GM12878 (cell line): ENCODE results near the gene INSRR. TPM values are rescaled to one million over a fixed set of nuclear protein-coding genes. Genes with fewer than 3 reads are reported as not detected.
A peak's percentile ranks its signal among the peaks of the same experiment; 100 is the strongest.

Source experiments
- ASH2L ChIP-seq: fragments of 300-600, 200-600 bp; sonication (generic); IDR thresholded peaks from 2 replicates; pipeline ENCODE4 v1.6.1; 2017; ENCODE audit warnings: low read depth, mild to moderate bottlenecking, borderline replicate concordance
- ATF7 ChIP-seq: fragments of 450-650 bp; IDR thresholded peaks from 2 replicates; pipeline ENCODE4 v1.6.1; 2016; ENCODE audit warnings: low read depth, mild to moderate bottlenecking
- CBFB ChIP-seq: IDR thresholded peaks from 2 replicates; pipeline ENCODE4 v1.6.1; 2016; ENCODE audit warnings: antibody characterized with exemption, low read depth
- CREB1 ChIP-seq: IDR thresholded peaks from 2 replicates; pipeline ENCODE4 v1.6.1; 2012; ENCODE audit warnings: low read depth, mild to moderate bottlenecking, inconsistent platforms
- ETV6 ChIP-seq, 2 experiments: fragments of 450-650 bp in 1 of 2; IDR thresholded peaks in 1 of 2; conservative IDR thresholded peaks in 1 of 2; 2 replicates each; pipeline ENCODE4 v1.6.1; 2014; ENCODE audit warnings: antibody characterized with exemption in 1 of 2, borderline replicate concordance in 1 of 2, low read depth in 1 of 2, mild to moderate bottlenecking in 1 of 2, moderate library complexity in 1 of 2
- HDAC2 ChIP-seq: fragments of 200-600 bp; sonication (generic); IDR thresholded peaks from 2 replicates; pipeline ENCODE4 v1.6.1; 2017
- JUND ChIP-seq: IDR thresholded peaks from 2 replicates; pipeline ENCODE4 v1.6.1; 2012; ENCODE audit warnings: low read depth, mild to moderate bottlenecking, low read length, improper control_type of control experiment, moderate library complexity
- KAT2A ChIP-seq: conservative IDR thresholded peaks from 2 replicates; pipeline ENCODE4 v1.6.1; 2011; ENCODE audit warnings: low read depth, low read length; ENCODE audit not compliant: control insufficient read depth
- MYB ChIP-seq: fragments of 150-350 bp; IDR thresholded peaks from 2 replicates; pipeline ENCODE4 v1.6.1; 2014; ENCODE audit warnings: mild to moderate bottlenecking, low read depth, low read length, borderline replicate concordance
- NR2C1 ChIP-seq: fragments of 450-650 bp; IDR thresholded peaks from 2 replicates; pipeline ENCODE4 v1.6.1; 2017; ENCODE audit warnings: antibody characterized with exemption, mild to moderate bottlenecking, moderate library complexity
- RCOR1 ChIP-seq: conservative IDR thresholded peaks from 2 replicates; pipeline ENCODE4 v1.6.1; 2012; ENCODE audit warnings: low read depth, low read length, improper control_type of control experiment
- RELA ChIP-seq: fragments of 450-650 bp; IDR thresholded peaks from 2 replicates; pipeline ENCODE4 v1.8.0; 2014; ENCODE audit warnings: borderline replicate concordance; ENCODE audit not compliant: partially characterized antibody
- RFX5 ChIP-seq: IDR thresholded peaks from 2 replicates; pipeline ENCODE4 v1.6.1; 2011; ENCODE audit warnings: low read depth, low read length, improper control_type of control experiment
- SP1 ChIP-seq: IDR thresholded peaks from one replicate; pipeline ENCODE4 v1.6.1; 2011; ENCODE audit warnings: low read depth, low read length
- SUZ12 ChIP-seq: fragments of 200-600 bp; sonication (generic); IDR thresholded peaks from one replicate; pipeline ENCODE4 v1.6.1; 2018; ENCODE audit warnings: antibody characterized with exemption, mild to moderate bottlenecking; ENCODE audit not compliant: unreplicated experiment
- TCF12 ChIP-seq: IDR thresholded peaks from 2 replicates; pipeline ENCODE4 v1.6.1; 2011; ENCODE audit warnings: low read depth, mild to moderate bottlenecking, low read length
- ZNF207 ChIP-seq: fragments of 450-650 bp; IDR thresholded peaks from 2 replicates; pipeline ENCODE4 v1.6.1; 2014; ENCODE audit warnings: antibody characterized with exemption, mild to moderate bottlenecking, borderline replicate concordance
- ZZZ3 ChIP-seq: IDR thresholded peaks from 2 replicates; pipeline ENCODE4 v1.6.1; 2011; ENCODE audit warnings: low read depth; ENCODE audit not compliant: control insufficient read depth, insufficient read length
- polyA plus RNA-seq, 11 experiments: library from polyadenylated mRNA; depleted of rRNA in 4 of 11; unstranded in 6 of 11; stranded (reverse) in 5 of 11; fragments of >200 nt; fragmentation: Nextera tagmentation in 4 of 11; fragmentation: Illumina TruSeq in 1 of 11; extraction: Ambion mirVana in 4 of 11; extraction: Trizol in 1 of 11; gene quantifications; 1 replicate in 1 of 11; 2 replicates in 10 of 11; pipeline versions ENCODE4 v1.2.1 to v1.2.3, GENCODE V29; 2011 to 2016; ENCODE audit warnings: inconsistent platforms in 2 of 11, missing spikeins in 2 of 11, low read depth in 1 of 11
- total RNA-seq, 4 experiments: library from RNA; depleted of rRNA in 3 of 4; stranded (reverse); fragments of >200 nt in 3 of 4; fragmentation: Illumina TruSeq in 1 of 4; extraction: Trizol in 1 of 4; gene quantifications; 2 replicates each; pipeline versions ENCODE4 v1.2.1 to v1.2.3, GENCODE V29; 2013 to 2021
- TF ChIP-seq, protein P1 (sequence below), 3 experiments: IDR thresholded peaks in 2 of 3; conservative IDR thresholded peaks in 1 of 3; 2 replicates each; pipeline ENCODE4 v1.5.1; 2011; ENCODE audit warnings: low read depth in 3 of 3, low read length in 3 of 3, mild to moderate bottlenecking in 3 of 3, control low read depth in 2 of 3, moderate library complexity in 2 of 3, inconsistent platforms in 1 of 3, mixed read lengths in 1 of 3; ENCODE audit not compliant: control insufficient read depth in 2 of 3, insufficient read depth in 1 of 3; ENCODE audit errors: extremely low read depth in 1 of 3
- TF ChIP-seq, protein P2 (sequence below): fragments of 450-650 bp; IDR thresholded peaks from 2 replicates; pipeline ENCODE4 v1.6.1; 2017; ENCODE audit warnings: mild to moderate bottlenecking, moderate library complexity
- TF ChIP-seq, protein P3 (sequence below): fragments of 450-650 bp; IDR thresholded peaks from 2 replicates; pipeline ENCODE4 v1.6.1; 2014; ENCODE audit warnings: mild to moderate bottlenecking
- TF ChIP-seq, protein P4 (sequence below): fragments of 450-650 bp; conservative IDR thresholded peaks from 2 replicates; pipeline ENCODE4 v1.6.1; 2017; ENCODE audit warnings: mild to moderate bottlenecking, moderate library complexity

Gene INSRR
- total and polyA plus RNA-seq, 10 of the 15 experiments (the other 5 are each of a cell fraction or from before 2014, with no cell fraction given) = 0.01 TPM; not detected in 9

DNA sequence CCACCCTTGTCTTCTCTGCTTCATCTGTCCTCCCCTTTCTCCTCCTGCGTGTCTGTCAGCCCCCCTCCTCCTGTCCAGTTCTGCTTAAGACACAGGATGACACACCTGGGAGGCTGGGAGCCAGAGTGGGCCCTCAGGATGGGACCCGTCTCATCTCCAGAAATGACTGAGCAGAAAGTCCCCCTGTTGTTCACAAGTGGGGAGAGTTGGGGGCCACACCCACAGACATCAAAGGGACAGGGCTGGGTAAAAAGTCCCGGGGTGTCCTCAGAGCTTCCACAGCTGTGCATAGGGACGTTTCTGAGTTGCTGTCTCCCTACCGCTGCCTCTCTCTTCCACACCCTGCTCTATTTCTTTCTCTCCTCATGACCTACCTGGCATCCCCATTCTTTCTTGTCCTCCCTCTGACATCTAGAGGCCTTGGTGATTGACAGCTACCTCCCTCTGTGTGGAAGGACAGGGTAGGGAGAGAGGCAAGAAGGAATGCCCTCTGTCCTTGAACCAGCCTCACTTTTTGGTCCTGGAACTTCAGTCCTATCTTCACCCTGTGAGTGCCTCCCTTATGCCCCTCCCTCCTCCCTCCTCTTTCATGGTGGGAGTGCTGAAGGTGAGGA is 22.8 kb downstream of the INSRR start (continued):
- TF ChIP-seq ASH2L (no peak), ZNF207 (no peak; the same call in 1 of the 2 replicates), ATF7 (0 out of 2 replicates have a peak, but pooled peaks have one; percentile 39), ZZZ3 (no peak), JUND (peak; percentile 77; the same call in 1 of the 2 replicates), NR2C1 (no peak), HDAC2 (no peak), SUZ12 (no peak), RELA (peak; percentile 98), TCF12 (peak; percentile 93), KAT2A (no peak), SP1 (peak; percentile 18), CREB1 (peak; percentile 72), MYB (no peak), RCOR1 (no peak), RFX5 (no peak), ETV6 (conservative IDR thresholded peaks at IDR 0.05 in 1 of 2, IDR thresholded peaks at IDR 0.05 in 1 of 2; ENCODE audit: borderline replicate concordance in 1 of 2, low read depth in 1 of 2) (peak in 1 of 2 experiments; percentile 61; a peak in 1 of 4 replicates), CBFB (no peak)
- TF ChIP-seq, protein P1, sequence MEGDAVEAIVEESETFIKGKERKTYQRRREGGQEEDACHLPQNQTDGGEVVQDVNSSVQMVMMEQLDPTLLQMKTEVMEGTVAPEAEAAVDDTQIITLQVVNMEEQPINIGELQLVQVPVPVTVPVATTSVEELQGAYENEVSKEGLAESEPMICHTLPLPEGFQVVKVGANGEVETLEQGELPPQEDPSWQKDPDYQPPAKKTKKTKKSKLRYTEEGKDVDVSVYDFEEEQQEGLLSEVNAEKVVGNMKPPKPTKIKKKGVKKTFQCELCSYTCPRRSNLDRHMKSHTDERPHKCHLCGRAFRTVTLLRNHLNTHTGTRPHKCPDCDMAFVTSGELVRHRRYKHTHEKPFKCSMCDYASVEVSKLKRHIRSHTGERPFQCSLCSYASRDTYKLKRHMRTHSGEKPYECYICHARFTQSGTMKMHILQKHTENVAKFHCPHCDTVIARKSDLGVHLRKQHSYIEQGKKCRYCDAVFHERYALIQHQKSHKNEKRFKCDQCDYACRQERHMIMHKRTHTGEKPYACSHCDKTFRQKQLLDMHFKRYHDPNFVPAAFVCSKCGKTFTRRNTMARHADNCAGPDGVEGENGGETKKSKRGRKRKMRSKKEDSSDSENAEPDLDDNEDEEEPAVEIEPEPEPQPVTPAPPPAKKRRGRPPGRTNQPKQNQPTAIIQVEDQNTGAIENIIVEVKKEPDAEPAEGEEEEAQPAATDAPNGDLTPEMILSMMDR (IDR thresholded peaks at IDR 0.05 in 2 of 3, conservative IDR thresholded peaks at IDR 0.05 in 1 of 3; ENCODE audit: control insufficient read depth in 2 of 3, extremely low read depth in 1 of 3, insufficient read depth in 1 of 3, low read depth in 3 of 3, low read length in 3 of 3) = 0 out of 6 replicates have a peak, but pooled peaks of 1 of the 3 experiments have one; percentile 5
- TF ChIP-seq, protein P2, sequence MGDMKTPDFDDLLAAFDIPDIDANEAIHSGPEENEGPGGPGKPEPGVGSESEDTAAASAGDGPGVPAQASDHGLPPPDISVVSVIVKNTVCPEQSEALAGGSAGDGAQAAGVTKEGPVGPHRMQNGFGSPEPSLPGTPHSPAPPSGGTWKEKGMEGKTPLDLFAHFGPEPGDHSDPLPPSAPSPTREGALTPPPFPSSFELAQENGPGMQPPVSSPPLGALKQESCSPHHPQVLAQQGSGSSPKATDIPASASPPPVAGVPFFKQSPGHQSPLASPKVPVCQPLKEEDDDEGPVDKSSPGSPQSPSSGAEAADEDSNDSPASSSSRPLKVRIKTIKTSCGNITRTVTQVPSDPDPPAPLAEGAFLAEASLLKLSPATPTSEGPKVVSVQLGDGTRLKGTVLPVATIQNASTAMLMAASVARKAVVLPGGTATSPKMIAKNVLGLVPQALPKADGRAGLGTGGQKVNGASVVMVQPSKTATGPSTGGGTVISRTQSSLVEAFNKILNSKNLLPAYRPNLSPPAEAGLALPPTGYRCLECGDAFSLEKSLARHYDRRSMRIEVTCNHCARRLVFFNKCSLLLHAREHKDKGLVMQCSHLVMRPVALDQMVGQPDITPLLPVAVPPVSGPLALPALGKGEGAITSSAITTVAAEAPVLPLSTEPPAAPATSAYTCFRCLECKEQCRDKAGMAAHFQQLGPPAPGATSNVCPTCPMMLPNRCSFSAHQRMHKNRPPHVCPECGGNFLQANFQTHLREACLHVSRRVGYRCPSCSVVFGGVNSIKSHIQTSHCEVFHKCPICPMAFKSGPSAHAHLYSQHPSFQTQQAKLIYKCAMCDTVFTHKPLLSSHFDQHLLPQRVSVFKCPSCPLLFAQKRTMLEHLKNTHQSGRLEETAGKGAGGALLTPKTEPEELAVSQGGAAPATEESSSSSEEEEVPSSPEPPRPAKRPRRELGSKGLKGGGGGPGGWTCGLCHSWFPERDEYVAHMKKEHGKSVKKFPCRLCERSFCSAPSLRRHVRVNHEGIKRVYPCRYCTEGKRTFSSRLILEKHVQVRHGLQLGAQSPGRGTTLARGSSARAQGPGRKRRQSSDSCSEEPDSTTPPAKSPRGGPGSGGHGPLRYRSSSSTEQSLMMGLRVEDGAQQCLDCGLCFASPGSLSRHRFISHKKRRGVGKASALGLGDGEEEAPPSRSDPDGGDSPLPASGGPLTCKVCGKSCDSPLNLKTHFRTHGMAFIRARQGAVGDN = 0 out of 2 replicates have a peak, but pooled peaks have one; percentile 30
- TF ChIP-seq, protein P3, sequence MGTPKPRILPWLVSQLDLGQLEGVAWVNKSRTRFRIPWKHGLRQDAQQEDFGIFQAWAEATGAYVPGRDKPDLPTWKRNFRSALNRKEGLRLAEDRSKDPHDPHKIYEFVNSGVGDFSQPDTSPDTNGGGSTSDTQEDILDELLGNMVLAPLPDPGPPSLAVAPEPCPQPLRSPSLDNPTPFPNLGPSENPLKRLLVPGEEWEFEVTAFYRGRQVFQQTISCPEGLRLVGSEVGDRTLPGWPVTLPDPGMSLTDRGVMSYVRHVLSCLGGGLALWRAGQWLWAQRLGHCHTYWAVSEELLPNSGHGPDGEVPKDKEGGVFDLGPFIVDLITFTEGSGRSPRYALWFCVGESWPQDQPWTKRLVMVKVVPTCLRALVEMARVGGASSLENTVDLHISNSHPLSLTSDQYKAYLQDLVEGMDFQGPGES = no peak
- TF ChIP-seq, protein P4, sequence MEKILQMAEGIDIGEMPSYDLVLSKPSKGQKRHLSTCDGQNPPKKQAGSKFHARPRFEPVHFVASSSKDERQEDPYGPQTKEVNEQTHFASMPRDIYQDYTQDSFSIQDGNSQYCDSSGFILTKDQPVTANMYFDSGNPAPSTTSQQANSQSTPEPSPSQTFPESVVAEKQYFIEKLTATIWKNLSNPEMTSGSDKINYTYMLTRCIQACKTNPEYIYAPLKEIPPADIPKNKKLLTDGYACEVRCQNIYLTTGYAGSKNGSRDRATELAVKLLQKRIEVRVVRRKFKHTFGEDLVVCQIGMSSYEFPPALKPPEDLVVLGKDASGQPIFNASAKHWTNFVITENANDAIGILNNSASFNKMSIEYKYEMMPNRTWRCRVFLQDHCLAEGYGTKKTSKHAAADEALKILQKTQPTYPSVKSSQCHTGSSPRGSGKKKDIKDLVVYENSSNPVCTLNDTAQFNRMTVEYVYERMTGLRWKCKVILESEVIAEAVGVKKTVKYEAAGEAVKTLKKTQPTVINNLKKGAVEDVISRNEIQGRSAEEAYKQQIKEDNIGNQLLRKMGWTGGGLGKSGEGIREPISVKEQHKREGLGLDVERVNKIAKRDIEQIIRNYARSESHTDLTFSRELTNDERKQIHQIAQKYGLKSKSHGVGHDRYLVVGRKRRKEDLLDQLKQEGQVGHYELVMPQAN = no peak
